Lower leg skin (tissue), 4 donors: ENCODE measurements around the gene POU2AF1. TPM values are rescaled to one million over a fixed set of nuclear protein-coding genes. Genes with fewer than 3 reads are reported as not detected.

Source experiments
- DNase-seq, 2 donors: peaks; one replicate each; pipeline ENCODE4 v3.0.0-alpha.2; 2019; ENCODE audit warnings: low spot score in 2 of 2
- H3K4me3 ChIP-seq: fragments of 200-600 bp; sonication (generic); 2 replicates; pipeline ENCODE4 v1.5.1; 2017; ENCODE audit warnings: mild to moderate bottlenecking, low read depth; ENCODE audit not compliant: poor library complexity, severe bottlenecking
- CTCF ChIP-seq, 3 donors: fragments of 450-650 bp; IDR thresholded peaks; one replicate each; pipeline ENCODE4 v1.5.1; 2016; ENCODE audit warnings: antibody characterized with exemption in 3 of 3, mild to moderate bottlenecking in 3 of 3, moderate library complexity in 2 of 3
- POLR2A ChIP-seq, 2 donors: fragments of 450-650 bp; IDR thresholded peaks; one replicate each; pipeline ENCODE4 v1.6.1; 2016 to 2017; ENCODE audit warnings: antibody characterized with exemption in 2 of 2, mild to moderate bottlenecking in 1 of 2, moderate library complexity in 1 of 2
- WGBS, 2 donors: methylation state at CpG; one replicate each; pipeline ENCODE4 v1.1.5; 2018; 5-methylcytosine and 5-hydroxymethylcytosine counted together
- intact Hi-C: fragments of 100-400 bp; cut with DNase I; formaldehyde crosslinking; loops from one replicate; pipeline ENCODE4 v1.15.0; 2023; ENCODE audit warnings: low total_unique reads
- total RNA-seq, 4 donors: library from RNA; depleted of rRNA; stranded (reverse); fragments of >200 nt; gene quantifications; one replicate each; pipeline ENCODE4 v1.1.0, GENCODE V29; 2016

The POU2AF1 gene
- total RNA-seq, 4 donors from 2014 or later, result 0.13 TPM; not detected in 3

- no peak for TF ChIP-seq CTCF (IDR thresholded peaks at IDR 0.05)
- TF ChIP-seq POLR2A (IDR thresholded peaks at IDR 0.05), result no peak
- intact Hi-C loops, result no loop called here
- no peak overlapping the region for H3K4me3 ChIP-seq
- 43 to 55% methylated on average over 7 to 8 of the region's 8 CpGs for WGBS, 2 donors
- DNase-seq, result no peak
Measured at GRCh38 chr11:111327908-111328624, 51.0 kb downstream of the POU2AF1 start.

GRCh38 chr11:111326824-111327223 is 52.3 kb downstream of the POU2AF1 start:
- WGBS, 2 donors, result 83 to 86% methylated on average over 4 of the region's 4 CpGs
- intact Hi-C loops, result no loop called here
- H3K4me3 ChIP-seq, result no peak overlapping the region
- TF ChIP-seq CTCF (IDR thresholded peaks at IDR 0.05) (no peak), POLR2A (IDR thresholded peaks at IDR 0.05) (no peak)
- DNase-seq, result no peak

GRCh38 chr11:111325259-111325658 is 53.8 kb downstream of the POU2AF1 start:
- 86 to 90% methylated on average over 5 of the region's 5 CpGs for WGBS, 2 donors
- no peak for DNase-seq
- no peak overlapping the region for H3K4me3 ChIP-seq
- intact Hi-C loops, result no loop called here
- TF ChIP-seq CTCF (IDR thresholded peaks at IDR 0.05) (no peak), POLR2A (IDR thresholded peaks at IDR 0.05) (no peak)

- TF ChIP-seq POLR2A (IDR thresholded peaks at IDR 0.05), result no peak
- no peak for TF ChIP-seq CTCF (IDR thresholded peaks at IDR 0.05)
- WGBS, 2 donors, result 32 to 39% methylated on average over 5 of the region's 5 CpGs
- no peak for DNase-seq
- intact Hi-C loops, result no loop called here
- H3K4me3 ChIP-seq, result no peak overlapping the region
Measured at GRCh38 chr11:111324277-111324720, 54.8 kb downstream of the POU2AF1 start.

GRCh38 chr11:111322534-111322933 is 56.5 kb downstream of the POU2AF1 start:
- no peak for DNase-seq
- 95 to 96% methylated on average over 2 of the region's 2 CpGs for WGBS, 2 donors
- no peak overlapping the region for H3K4me3 ChIP-seq
- intact Hi-C loops, result no loop called here
- TF ChIP-seq CTCF (IDR thresholded peaks at IDR 0.05), result no peak
- TF ChIP-seq POLR2A (IDR thresholded peaks at IDR 0.05), result no peak
